ENCODE measurements around the gene ARFGAP3. TPM values are rescaled to one million over a fixed set of nuclear protein-coding genes. Genes with fewer than 3 reads are reported as not detected.
"Not testable (repeated sequence)": the region's sequence is repeated elsewhere in the genome, so short reads cannot be mapped to it uniquely, and the experiment has no call there.

Gene ARFGAP3
- total RNA-seq, 1 donor from 2014 or later, result 39.9 TPM

- H3K27ac ChIP-seq, result no peak overlapping the region
- DNase-seq, result no peak
- intact Hi-C loops (cut with DNase I), result no loop called here
- no peaks in the 10 kb centered on the region for H3K27me3 ChIP-seq (ENCODE audit: low read depth)
- no peak overlapping the region for H3K4me3 ChIP-seq
- H3K36me3 ChIP-seq, result no peaks in the 10 kb centered on the region
- no peaks in the 10 kb centered on the region for H3K9me3 ChIP-seq
- TF ChIP-seq, protein P1, sequence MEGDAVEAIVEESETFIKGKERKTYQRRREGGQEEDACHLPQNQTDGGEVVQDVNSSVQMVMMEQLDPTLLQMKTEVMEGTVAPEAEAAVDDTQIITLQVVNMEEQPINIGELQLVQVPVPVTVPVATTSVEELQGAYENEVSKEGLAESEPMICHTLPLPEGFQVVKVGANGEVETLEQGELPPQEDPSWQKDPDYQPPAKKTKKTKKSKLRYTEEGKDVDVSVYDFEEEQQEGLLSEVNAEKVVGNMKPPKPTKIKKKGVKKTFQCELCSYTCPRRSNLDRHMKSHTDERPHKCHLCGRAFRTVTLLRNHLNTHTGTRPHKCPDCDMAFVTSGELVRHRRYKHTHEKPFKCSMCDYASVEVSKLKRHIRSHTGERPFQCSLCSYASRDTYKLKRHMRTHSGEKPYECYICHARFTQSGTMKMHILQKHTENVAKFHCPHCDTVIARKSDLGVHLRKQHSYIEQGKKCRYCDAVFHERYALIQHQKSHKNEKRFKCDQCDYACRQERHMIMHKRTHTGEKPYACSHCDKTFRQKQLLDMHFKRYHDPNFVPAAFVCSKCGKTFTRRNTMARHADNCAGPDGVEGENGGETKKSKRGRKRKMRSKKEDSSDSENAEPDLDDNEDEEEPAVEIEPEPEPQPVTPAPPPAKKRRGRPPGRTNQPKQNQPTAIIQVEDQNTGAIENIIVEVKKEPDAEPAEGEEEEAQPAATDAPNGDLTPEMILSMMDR (IDR thresholded peaks at IDR 0.05), result no peak
- no peak for ATAC-seq
- peaks cover 1% of the 10 kb centered on the region for H3K4me1 ChIP-seq
Measured at GRCh38 chr22:42763965-42764480, 93.0 kb downstream of the ARFGAP3 start.

- Histone ChIP-seq H3K27ac (no peak overlapping the region), H3K4me1 (peaks cover 3% of the 10 kb centered on the region), H3K9me3 (no peaks in the 10 kb centered on the region), H3K36me3 (no peaks in the 10 kb centered on the region), H3K27me3 (ENCODE audit: low read depth) (no peaks in the 10 kb centered on the region), H3K4me3 (no peak overlapping the region)
- DNase-seq (no peak), ATAC-seq (no peak)
- intact Hi-C loops (cut with DNase I), result no loop called here
- TF ChIP-seq, protein P1 (IDR thresholded peaks at IDR 0.05), result no peak
Measured at GRCh38 chr22:42760806-42761565, 96.1 kb downstream of the ARFGAP3 start.

- Histone ChIP-seq H3K27ac (no peak overlapping the region), H3K27me3 (ENCODE audit: low read depth) (no peaks in the 10 kb centered on the region), H3K36me3 (no peaks in the 10 kb centered on the region), H3K4me3 (no peak overlapping the region), H3K9me3 (no peaks in the 10 kb centered on the region), H3K4me1 (peaks cover 15% of the 10 kb centered on the region)
- no peak for DNase-seq
- TF ChIP-seq, protein P1 (IDR thresholded peaks at IDR 0.05), result no peak
- ATAC-seq, result no peak
- intact Hi-C loops (cut with DNase I), result no loop called here
Measured at GRCh38 chr22:42758931-42759629, 98.0 kb downstream of the ARFGAP3 start.

DNA sequence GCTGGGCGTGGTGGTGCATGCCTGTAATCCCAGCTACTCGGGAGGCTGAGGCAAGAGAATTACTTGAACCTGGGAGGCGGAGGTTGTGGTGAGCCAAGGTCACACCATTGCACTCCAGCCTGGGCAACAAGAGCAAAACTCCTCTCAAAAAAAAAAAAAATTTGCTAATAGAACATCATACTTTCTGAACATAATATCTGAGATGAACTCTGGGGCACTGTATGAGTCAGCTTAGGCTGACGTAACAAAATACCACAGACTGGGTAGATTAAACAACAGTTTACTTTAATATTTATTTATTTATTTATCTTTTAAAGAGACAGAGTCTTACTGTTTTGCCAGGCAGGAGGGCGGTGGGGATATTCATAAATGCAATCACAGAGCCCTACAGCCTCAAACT lies 101.5 kb downstream of the ARFGAP3 start:
- H3K36me3 ChIP-seq; DNase-seq; intact Hi-C loops (cut with DNase I); H3K27me3 ChIP-seq (ENCODE audit: low read depth); H3K9me3 ChIP-seq; H3K4me3 ChIP-seq: not testable (repeated sequence)
- H3K27ac ChIP-seq, result peak overlapping the region; percentile 18
- H3K4me1 ChIP-seq, result peaks cover 31% of the 10 kb centered on the region
- peak; percentile 57 to 59 for ATAC-seq

DNA sequence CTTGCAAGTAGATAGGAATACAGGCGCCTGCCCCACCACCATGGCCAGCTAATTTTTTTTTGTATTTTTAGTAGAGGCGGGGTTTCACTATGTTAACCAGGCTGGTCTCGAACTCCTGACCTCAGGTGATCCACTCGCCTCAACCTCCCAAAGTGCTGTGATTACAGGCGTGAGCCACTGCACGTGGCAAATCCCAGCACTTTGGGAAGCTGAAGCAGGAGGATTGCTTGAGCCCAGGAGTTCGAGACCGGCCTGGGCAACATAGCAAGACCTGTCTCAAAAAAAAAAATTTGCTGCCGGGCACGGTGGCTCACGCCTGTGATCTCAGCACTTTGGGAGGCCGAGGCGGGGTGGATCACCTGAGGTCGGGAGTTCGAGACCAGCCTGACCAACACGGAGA lies 102.0 kb downstream of the ARFGAP3 start:
- peaks cover 31% of the 10 kb centered on the region for H3K4me1 ChIP-seq
- H3K36me3 ChIP-seq; H3K27ac ChIP-seq; H3K4me3 ChIP-seq; H3K9me3 ChIP-seq; DNase-seq; ATAC-seq; H3K27me3 ChIP-seq (ENCODE audit: low read depth); intact Hi-C loops (cut with DNase I): not testable (repeated sequence)

DNA sequence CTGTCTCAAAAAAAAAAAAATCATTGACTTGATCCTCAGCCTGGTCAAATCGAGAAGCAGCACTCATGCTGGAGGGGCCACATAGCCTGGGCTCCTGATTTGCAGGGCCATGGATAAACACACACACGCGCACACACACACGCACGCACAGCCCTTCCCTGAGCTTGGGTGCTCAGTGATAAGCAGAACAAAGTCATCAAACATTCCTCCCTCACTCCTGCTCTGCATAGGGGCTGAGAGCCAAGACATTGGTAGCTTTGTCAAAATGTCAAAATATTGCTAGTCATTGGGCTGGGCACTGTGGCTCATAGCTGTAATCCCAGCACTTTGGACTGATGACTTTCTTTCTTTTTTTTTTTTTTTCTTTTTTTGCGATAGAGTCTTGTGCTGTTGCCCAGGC lies 102.4 kb downstream of the ARFGAP3 start:
- ATAC-seq (peak; percentile 43 to 55), DNase-seq (no peak)
- intact Hi-C loops (cut with DNase I), result no loop called here
- no peaks in the 10 kb centered on the region for H3K36me3 ChIP-seq
- H3K9me3 ChIP-seq, result no peaks in the 10 kb centered on the region
- no peak overlapping the region for H3K27ac ChIP-seq
- H3K27me3 ChIP-seq (ENCODE audit: low read depth), result no peaks in the 10 kb centered on the region
- H3K4me3 ChIP-seq, result no peak overlapping the region
- peaks cover 31% of the 10 kb centered on the region for H3K4me1 ChIP-seq
- TF ChIP-seq, protein P1 (IDR thresholded peaks at IDR 0.05), result no peak

Measured in lower lobe of right lung (tissue), 2 donors.